ENCODE measurements around the gene TGFBR2. TPM values are rescaled to one million over a fixed set of nuclear protein-coding genes. Genes with fewer than 3 reads are reported as not detected.

Gene TGFBR2
- total and polyA plus RNA-seq, 5 donors: 77.7 to 255 (median 197) TPM

DNA sequence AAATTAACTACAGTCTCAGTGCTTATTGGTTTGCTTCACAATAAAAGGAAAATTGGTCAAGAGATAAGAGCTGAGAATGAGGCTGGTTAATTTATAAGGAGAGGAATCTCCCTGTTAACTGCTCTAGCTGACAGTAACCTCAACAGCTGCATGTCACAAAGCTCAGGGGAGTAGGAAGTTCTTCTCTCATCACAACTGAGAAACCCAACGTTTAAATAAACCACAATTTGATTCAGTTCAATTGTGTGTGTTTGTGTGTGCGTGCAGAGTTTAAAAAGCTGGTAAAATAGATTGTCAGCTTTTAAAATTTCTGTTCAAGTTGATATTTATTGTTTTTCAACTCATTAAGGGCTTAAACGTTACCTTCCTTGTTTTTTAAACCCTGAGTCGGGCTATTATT is 3.5 kb upstream of the TGFBR2 start:
- 74% methylated on average over 4 of the region's 4 CpGs for WGBS
- Histone ChIP-seq H3K9me3 (ENCODE audit: control insufficient read depth, low read length) (no peaks in the 10 kb centered on the region), H3K4me3 (ENCODE audit: low read length) (no peak overlapping the region), H3K27me3 (ENCODE audit: control insufficient read depth, insufficient read depth) (no peaks in the 10 kb centered on the region), H3K4me1 (ENCODE audit: control insufficient read depth, insufficient read depth, low read length) (no peaks in the 10 kb centered on the region), H3K27ac (ENCODE audit: low read length) (no peak overlapping the region)
- intact Hi-C loops (cut with DNase I): loop anchor here in 3 of 4 donors (5.0 to 10.0 kb wide), 4 partner anchors 51 to 82 kb away; no protein-coding TSS in a partner anchor
- no peak for ATAC-seq
- DNase-seq: no peak

DNA sequence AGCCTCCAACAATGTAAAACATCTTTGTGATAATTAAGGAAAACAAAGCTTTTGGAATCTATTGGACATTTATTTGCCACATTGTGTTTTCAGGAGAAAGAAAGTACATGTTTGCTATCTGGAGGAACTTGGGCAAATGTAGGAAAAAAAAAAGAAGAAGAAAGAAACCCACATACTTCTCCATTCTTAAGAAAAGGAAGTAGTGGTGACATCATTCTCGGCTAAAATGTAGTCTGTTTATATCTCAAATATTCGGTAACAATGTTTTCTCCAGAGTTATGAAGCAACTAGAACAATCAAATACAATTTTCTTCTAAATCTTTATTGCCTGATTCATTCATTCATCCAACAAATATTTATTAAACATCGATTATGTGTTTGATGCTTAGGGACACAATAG is 2.3 kb upstream of the TGFBR2 start:
- Histone ChIP-seq H3K9me3 (ENCODE audit: control insufficient read depth, low read length) (no peaks in the 10 kb centered on the region), H3K4me1 (ENCODE audit: control insufficient read depth, insufficient read depth, low read length) (no peaks in the 10 kb centered on the region), H3K4me3 (ENCODE audit: low read length) (no peak overlapping the region), H3K27ac (ENCODE audit: low read length) (no peak overlapping the region), H3K27me3 (ENCODE audit: control insufficient read depth, insufficient read depth) (no peaks in the 10 kb centered on the region)
- DNase-seq: no peak
- ATAC-seq: no peak
- intact Hi-C loops (cut with DNase I): loop anchor here in 3 of 4 donors (5.0 to 10.0 kb wide), 4 partner anchors 52 to 81 kb away; no protein-coding TSS in a partner anchor
- WGBS: 60% methylated on average over 3 of the region's 3 CpGs

GRCh38 chr3:30604558-30604957 is 1.8 kb upstream of the TGFBR2 start:
- DNase-seq (no peak), ATAC-seq (no peak)
- WGBS: 63% methylated on average over 5 of the region's 5 CpGs
- intact Hi-C loops (cut with DNase I): loop anchor here in 3 of 4 donors (5.0 to 10.0 kb wide), 4 partner anchors 52 to 80 kb away; no protein-coding TSS in a partner anchor
- Histone ChIP-seq H3K27me3 (ENCODE audit: control insufficient read depth, insufficient read depth) (no peaks in the 10 kb centered on the region), H3K4me1 (ENCODE audit: control insufficient read depth, insufficient read depth, low read length) (no peaks in the 10 kb centered on the region), H3K9me3 (ENCODE audit: control insufficient read depth, low read length) (no peaks in the 10 kb centered on the region), H3K4me3 (ENCODE audit: low read length) (no peak overlapping the region), H3K27ac (ENCODE audit: low read length) (no peak overlapping the region)

DNA sequence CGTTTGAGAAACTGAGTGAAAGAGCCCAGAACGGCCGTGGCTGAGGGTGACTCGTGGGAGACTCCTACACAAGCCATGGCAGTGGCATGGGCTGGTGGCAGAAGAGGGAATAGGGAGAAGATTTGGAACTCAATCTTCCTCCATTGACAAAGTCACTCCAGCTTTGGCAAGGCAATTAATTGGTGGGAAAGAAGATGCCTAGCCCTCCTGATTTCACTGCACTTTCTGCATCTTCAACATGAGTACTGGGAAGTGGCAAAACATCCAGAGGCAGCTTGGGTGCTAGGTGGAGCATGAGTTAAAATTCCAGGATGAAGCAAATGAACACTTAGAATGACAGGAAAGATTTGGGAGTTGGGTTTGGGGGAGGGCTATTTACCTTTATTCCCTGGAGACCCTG is 1.4 kb upstream of the TGFBR2 start:
- 72% methylated on average over 4 of the region's 4 CpGs for WGBS
- peak overlapping the region; percentile 61 for H3K27ac ChIP-seq (ENCODE audit: low read length)
- H3K4me3 ChIP-seq (ENCODE audit: low read length): no peak overlapping the region
- intact Hi-C loops (cut with DNase I): loop anchor here in 2 of 4 donors (10.0 kb wide), 3 partner anchors 70 to 80 kb away; no protein-coding TSS in a partner anchor
- H3K27me3 ChIP-seq (ENCODE audit: control insufficient read depth, insufficient read depth): no peaks in the 10 kb centered on the region
- ATAC-seq: no peak
- no peaks in the 10 kb centered on the region for H3K9me3 ChIP-seq (ENCODE audit: control insufficient read depth, low read length)
- DNase-seq: no peak
- no peaks in the 10 kb centered on the region for H3K4me1 ChIP-seq (ENCODE audit: control insufficient read depth, insufficient read depth, low read length)

DNA sequence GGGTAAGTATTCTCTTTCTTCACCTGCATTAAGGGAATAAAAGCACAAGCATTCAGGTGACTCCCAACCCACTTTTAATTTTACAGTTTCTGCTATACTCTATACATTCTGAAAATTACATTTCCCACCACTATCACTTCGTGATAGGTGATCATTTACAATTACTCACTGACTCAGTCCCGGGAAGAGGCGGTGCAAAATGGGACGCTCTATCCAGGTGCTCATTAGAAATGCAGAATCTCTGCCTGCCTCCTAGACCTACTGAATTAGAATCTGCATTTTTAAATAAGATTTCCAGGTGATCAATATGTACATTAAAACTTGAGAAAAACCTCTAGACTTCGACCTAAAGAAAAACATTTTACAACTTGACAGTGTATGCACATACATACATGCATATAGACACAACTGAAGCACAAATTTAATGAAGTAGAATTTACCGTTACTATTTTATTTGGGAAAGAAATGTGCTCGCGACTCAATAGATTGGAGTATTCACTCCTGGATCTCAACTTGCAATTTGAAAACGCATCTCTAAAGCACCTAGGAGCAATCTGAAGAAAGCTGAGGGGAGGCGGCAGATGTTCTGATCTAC is 598 bp upstream of the TGFBR2 start:
- no peak for ATAC-seq
- Histone ChIP-seq H3K27ac (ENCODE audit: low read length) (peak overlapping the region; percentile 98), H3K4me1 (ENCODE audit: control insufficient read depth, insufficient read depth, low read length) (peaks cover 3% of the 10 kb centered on the region), H3K9me3 (ENCODE audit: control insufficient read depth, low read length) (no peaks in the 10 kb centered on the region), H3K27me3 (ENCODE audit: control insufficient read depth, insufficient read depth) (no peaks in the 10 kb centered on the region), H3K4me3 (ENCODE audit: low read length) (peak overlapping the region; percentile 94)
- WGBS: 39% methylated on average over 10 of the region's 10 CpGs
- no peak for DNase-seq
- intact Hi-C loops (cut with DNase I): loop anchor here in 2 of 4 donors (10.0 kb wide), 3 partner anchors 71 to 81 kb away; no protein-coding TSS in a partner anchor

DNA sequence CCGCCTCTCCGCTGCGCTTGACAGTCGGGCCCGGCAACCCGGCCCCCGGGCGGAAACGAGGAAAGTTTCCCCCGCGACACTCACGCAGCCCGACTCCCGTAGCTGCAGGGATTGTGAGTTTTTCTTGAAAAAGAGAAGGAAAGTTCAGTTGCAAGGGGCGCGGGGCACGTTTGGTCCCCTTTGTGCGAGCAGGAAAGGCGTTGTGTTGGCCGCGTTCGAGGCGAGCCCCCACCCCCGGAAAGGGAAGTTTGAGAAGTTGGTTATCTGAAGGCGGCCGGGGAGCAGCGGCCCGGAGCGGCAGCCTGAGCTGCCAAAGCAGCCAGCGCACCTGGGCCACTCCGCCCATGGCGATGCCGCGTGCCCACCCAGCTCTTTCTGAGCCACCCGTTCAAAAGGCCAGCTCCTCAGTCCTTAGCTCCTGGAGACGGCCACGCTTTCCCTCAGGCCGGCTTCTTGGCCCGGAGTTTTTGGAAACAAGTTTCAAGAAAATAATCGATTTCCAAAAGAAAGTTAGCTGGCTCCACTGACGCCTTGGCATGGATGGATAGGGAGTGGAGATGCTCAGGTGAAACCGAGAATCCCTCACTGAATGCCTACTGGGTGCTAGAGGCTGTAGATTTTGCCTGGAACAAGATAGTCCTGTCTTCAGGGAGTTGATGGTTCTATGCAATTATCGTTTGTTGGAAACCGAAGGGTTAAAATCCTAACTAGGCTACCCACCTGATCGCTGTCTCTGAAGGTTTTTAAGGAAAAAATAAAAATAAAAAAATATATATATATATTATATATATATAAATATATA is 832 bp downstream of the TGFBR2 start:
- 2% methylated on average over 45 of the region's 45 CpGs for WGBS
- H3K9me3 ChIP-seq (ENCODE audit: control insufficient read depth, low read length): no peaks in the 10 kb centered on the region
- intact Hi-C loops (cut with DNase I): loop anchor here in 2 of 4 donors (10.0 kb wide), 3 partner anchors 72 to 82 kb away; no protein-coding TSS in a partner anchor
- peak; percentile 81 to 91 (median 89) for DNase-seq
- H3K27ac ChIP-seq (ENCODE audit: low read length): peak overlapping the region; percentile 98
- no peaks in the 10 kb centered on the region for H3K27me3 ChIP-seq (ENCODE audit: control insufficient read depth, insufficient read depth)
- ATAC-seq: peak; percentile 59 to 67
- peak overlapping the region; percentile 94 for H3K4me3 ChIP-seq (ENCODE audit: low read length)
- peaks cover 11% of the 10 kb centered on the region for H3K4me1 ChIP-seq (ENCODE audit: control insufficient read depth, insufficient read depth, low read length)

- DNase-seq (no peak), ATAC-seq (no peak)
- intact Hi-C loops (cut with DNase I): loop anchor here in 2 of 4 donors (10.0 kb wide), 3 partner anchors 74 to 84 kb away; no protein-coding TSS in a partner anchor
- 39% methylated on average over 2 of the region's 2 CpGs for WGBS
- H3K9me3 ChIP-seq (ENCODE audit: control insufficient read depth, low read length): no peaks in the 10 kb centered on the region
- H3K4me3 ChIP-seq (ENCODE audit: low read length): peak overlapping the region; percentile 80
- no peaks in the 10 kb centered on the region for H3K27me3 ChIP-seq (ENCODE audit: control insufficient read depth, insufficient read depth)
- H3K4me1 ChIP-seq (ENCODE audit: control insufficient read depth, insufficient read depth, low read length): peaks cover 16% of the 10 kb centered on the region
- peak overlapping the region; percentile 64 for H3K27ac ChIP-seq (ENCODE audit: low read length)
Measured at GRCh38 chr3:30608598-30608947, 2.2 kb downstream of the TGFBR2 start.

DNA sequence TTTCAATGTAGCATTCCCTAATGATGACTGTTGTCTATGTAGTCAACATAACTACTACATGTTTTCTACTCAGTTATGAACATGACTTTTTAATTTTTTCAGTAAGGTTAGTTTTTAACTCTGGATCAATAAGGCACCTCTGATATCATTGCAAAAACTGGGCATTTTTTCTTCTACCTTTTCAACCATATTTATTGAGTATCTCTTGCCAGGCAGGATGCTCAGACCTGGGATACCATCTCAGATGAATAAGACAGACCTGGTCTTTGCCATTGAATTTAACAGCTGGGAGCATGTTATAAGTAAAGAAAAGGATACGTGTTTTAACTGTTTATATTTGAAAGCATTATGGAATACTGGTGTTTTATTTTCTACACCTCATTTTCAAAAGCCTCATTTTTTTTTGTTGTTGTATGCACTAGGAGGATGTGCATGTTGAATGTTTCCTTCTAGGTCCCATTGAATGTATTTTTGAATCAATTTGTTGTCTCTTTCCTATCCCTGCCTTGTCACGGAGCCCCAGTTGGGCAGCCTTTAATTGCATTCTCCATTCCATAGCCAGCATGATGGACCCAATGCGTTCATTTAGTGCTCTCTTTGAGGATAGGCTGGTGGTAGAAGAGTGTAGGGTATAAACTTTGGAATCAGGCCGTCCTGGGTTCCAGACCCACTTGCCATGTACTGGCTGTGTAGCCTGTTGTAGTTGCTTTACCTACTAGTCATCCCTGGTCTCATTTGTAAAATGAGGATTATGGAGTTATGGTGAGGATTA is 3.7 kb downstream of the TGFBR2 start:
- Histone ChIP-seq H3K4me1 (ENCODE audit: control insufficient read depth, insufficient read depth, low read length) (peaks cover 16% of the 10 kb centered on the region), H3K4me3 (ENCODE audit: low read length) (peak overlapping the region; percentile 27), H3K9me3 (ENCODE audit: control insufficient read depth, low read length) (no peaks in the 10 kb centered on the region), H3K27ac (ENCODE audit: low read length) (peak overlapping the region; percentile 64), H3K27me3 (ENCODE audit: control insufficient read depth, insufficient read depth) (no peaks in the 10 kb centered on the region)
- DNase-seq (no peak), ATAC-seq (no peak)
- 67% methylated on average over 4 of the region's 4 CpGs for WGBS
- intact Hi-C loops (cut with DNase I): loop anchor here (5.0 to 10.0 kb wide), 4 partner anchors 75 to 85 kb away; no protein-coding TSS in a partner anchor

DNA sequence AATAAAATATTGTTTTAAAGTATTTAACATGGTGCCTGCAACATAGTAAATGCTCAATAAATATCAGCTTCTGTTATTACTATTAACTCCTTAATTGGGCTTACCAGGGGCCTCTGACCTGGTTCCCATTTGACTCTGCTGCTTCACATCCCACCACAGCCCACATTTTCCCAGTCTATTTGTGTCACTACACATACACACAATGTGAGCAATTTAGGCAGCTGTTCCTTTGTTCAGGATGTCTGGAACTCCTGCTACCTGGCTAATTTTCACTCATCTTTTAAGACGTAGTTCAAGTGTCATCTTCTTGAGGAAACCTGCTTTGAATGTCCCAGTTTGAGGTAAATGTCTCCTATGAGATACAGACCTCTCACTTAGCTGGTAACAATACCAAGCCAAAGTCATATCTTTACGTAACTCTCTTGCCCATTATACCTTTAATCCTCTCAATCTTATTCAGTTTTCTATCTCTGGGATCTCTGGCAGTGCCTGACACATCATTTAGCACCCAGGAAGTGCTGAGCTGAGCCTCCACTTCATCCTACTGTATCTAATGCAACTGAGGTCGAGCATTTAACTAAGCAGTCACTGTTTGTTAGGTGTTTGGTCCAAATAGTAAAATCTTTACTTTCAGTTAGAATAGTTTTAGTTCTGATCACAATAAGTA is 4.4 kb downstream of the TGFBR2 start:
- intact Hi-C loops (cut with DNase I): loop anchor here in 3 of 4 donors (5.0 to 10.0 kb wide), 2 partner anchors 74 to 76 kb away; no protein-coding TSS in a partner anchor
- Histone ChIP-seq H3K4me1 (ENCODE audit: control insufficient read depth, insufficient read depth, low read length) (peaks cover 18% of the 10 kb centered on the region), H3K27ac (ENCODE audit: low read length) (peak overlapping the region; percentile 66), H3K4me3 (ENCODE audit: low read length) (peak overlapping the region; percentile 24), H3K27me3 (ENCODE audit: control insufficient read depth, insufficient read depth) (no peaks in the 10 kb centered on the region), H3K9me3 (ENCODE audit: control insufficient read depth, low read length) (no peaks in the 10 kb centered on the region)
- ATAC-seq (no peak), DNase-seq (no peak)
- 48% methylated on average over 3 of the region's 3 CpGs for WGBS

All from right cardiac atrium (tissue), 5 donors.